ENCODE data around the gene GDPD4. TPM values are rescaled to one million over a fixed set of nuclear protein-coding genes. Genes with fewer than 3 reads are reported as not detected.

The GDPD4 gene
- total RNA-seq, 1 donor from 2014 or later: not detected

- DNase-seq (peak; percentile 37), ATAC-seq (no peak)
- H3K27ac ChIP-seq: no peak overlapping the region
- intact Hi-C loops (cut with DNase I): no loop called here
- H3K27me3 ChIP-seq (ENCODE audit: low read depth): peaks cover 3% of the 10 kb centered on the region
- H3K9me3 ChIP-seq: no peaks in the 10 kb centered on the region
- no peak overlapping the region for H3K4me3 ChIP-seq
- TF ChIP-seq CTCF (IDR thresholded peaks at IDR 0.05): no peak
- H3K36me3 ChIP-seq: no peaks in the 10 kb centered on the region
- no peaks in the 10 kb centered on the region for H3K4me1 ChIP-seq
Measured at GRCh38 chr11:77182542-77183430, 118.7 kb downstream of the GDPD4 start.

DNA sequence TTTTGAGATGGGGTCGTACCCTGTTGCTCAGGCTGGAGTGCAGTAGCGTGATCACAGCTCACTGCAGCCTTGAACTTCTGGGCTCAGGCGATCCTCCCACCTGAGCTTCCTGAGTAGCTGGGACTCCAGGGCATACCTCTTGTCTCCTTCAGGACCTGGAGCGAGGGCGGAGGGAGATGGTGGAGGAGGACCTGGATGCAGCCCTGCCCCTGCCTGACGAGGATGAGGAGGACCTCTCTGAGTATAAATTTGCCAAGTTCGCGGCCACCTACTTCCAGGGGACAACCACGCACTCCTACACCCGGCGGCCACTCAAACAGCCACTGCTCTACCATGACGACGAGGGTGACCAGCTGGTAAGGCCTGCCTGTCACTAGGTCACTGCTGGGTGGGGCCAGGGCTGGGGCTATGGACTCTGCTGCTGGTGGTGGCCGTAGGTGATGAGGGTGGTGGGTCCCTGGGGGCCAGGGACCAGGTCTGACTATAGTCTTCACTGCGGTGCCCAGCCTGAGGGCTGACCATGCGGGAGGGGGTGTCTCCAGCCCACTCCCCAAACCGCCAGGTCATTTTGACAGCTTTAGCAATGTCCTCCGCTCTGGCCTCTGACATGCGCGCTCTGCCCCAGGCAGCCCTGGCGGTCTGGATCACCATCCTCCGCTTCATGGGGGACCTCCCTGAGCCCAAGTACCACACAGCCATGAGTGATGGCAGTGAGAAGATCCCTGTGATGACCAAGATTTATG lies 119.5 kb downstream of the GDPD4 start:
- ATAC-seq (no peak), DNase-seq (peak; percentile 26)
- Histone ChIP-seq H3K4me3 (no peak overlapping the region), H3K4me1 (no peaks in the 10 kb centered on the region), H3K27me3 (ENCODE audit: low read depth) (peaks cover 3% of the 10 kb centered on the region), H3K27ac (no peak overlapping the region), H3K9me3 (no peaks in the 10 kb centered on the region), H3K36me3 (no peaks in the 10 kb centered on the region)
- no peak for TF ChIP-seq CTCF (IDR thresholded peaks at IDR 0.05)
- intact Hi-C loops (cut with DNase I): no loop called here

GRCh38 chr11:77181226-77181625 lies 120.3 kb downstream of the GDPD4 start:
- no peak overlapping the region for H3K27ac ChIP-seq
- H3K36me3 ChIP-seq: no peaks in the 10 kb centered on the region
- intact Hi-C loops (cut with DNase I): no loop called here
- H3K4me3 ChIP-seq: no peak overlapping the region
- H3K27me3 ChIP-seq (ENCODE audit: low read depth): peaks cover 3% of the 10 kb centered on the region
- TF ChIP-seq CTCF (IDR thresholded peaks at IDR 0.05): no peak
- ATAC-seq: no peak
- no peaks in the 10 kb centered on the region for H3K9me3 ChIP-seq
- peak; percentile 39 for DNase-seq
- no peaks in the 10 kb centered on the region for H3K4me1 ChIP-seq

GRCh38 chr11:77180346-77180745 lies 121.1 kb downstream of the GDPD4 start:
- Histone ChIP-seq H3K9me3 (no peaks in the 10 kb centered on the region), H3K4me3 (no peak overlapping the region), H3K36me3 (no peaks in the 10 kb centered on the region), H3K27me3 (ENCODE audit: low read depth) (peaks cover 3% of the 10 kb centered on the region), H3K27ac (no peak overlapping the region), H3K4me1 (no peaks in the 10 kb centered on the region)
- intact Hi-C loops (cut with DNase I): no loop called here
- no peak for TF ChIP-seq CTCF (IDR thresholded peaks at IDR 0.05)
- ATAC-seq (no peak), DNase-seq (peak; percentile 17)

GRCh38 chr11:77179681-77180080 lies 121.8 kb downstream of the GDPD4 start:
- intact Hi-C loops (cut with DNase I): no loop called here
- Histone ChIP-seq H3K4me1 (no peaks in the 10 kb centered on the region), H3K27me3 (ENCODE audit: low read depth) (peaks cover 3% of the 10 kb centered on the region), H3K36me3 (no peaks in the 10 kb centered on the region), H3K27ac (no peak overlapping the region), H3K9me3 (no peaks in the 10 kb centered on the region), H3K4me3 (no peak overlapping the region)
- DNase-seq (peak; percentile 43), ATAC-seq (no peak)
- TF ChIP-seq CTCF (IDR thresholded peaks at IDR 0.05): no peak
